ENCODE results near the gene CSNK1D.

Gene CSNK1D

DNA sequence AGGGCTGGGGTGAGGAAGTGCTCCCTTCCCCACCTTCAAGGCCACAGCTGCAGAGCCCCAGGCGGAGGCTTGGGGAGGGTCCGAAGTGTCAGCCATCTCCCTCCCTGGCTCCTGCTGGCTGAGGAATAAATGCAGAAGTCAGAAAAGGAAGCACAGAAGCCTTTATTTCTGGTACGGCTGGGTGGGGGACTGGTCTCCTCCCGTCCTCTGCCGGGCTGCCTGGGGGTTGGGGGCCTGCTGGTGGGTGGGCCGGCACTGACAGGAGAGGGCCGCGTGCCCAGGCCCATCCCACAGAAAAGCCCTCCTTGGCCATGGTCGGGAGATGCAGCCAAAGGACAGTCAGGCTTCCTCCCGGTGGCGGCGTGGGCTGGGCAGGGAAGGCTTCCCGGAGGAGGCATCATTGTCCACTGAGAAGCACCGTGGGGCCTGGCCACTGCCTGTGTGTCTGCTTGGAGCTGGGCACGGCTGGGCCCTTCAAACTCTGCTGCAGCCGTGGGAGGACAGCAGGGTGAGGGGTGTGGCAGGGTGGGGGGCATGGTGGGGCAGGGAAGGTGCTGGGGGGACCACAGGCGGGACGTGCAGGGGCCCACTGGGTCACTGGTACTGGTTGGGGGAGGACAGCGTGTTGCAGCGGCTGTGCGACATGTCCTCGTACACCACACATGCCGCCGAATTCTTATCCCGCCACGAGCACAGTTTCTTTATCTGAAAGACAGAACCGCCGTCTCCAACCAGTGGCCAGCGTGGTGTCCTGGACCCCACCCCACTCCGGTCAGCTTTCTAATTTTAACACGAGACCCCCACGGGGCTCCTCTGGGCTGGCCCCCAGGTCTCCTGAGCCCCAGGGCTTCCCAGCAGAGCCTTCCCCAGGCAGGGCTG, 41.5 kb upstream of the CSNK1D start:
- TF ChIP-seq, protein P1, sequence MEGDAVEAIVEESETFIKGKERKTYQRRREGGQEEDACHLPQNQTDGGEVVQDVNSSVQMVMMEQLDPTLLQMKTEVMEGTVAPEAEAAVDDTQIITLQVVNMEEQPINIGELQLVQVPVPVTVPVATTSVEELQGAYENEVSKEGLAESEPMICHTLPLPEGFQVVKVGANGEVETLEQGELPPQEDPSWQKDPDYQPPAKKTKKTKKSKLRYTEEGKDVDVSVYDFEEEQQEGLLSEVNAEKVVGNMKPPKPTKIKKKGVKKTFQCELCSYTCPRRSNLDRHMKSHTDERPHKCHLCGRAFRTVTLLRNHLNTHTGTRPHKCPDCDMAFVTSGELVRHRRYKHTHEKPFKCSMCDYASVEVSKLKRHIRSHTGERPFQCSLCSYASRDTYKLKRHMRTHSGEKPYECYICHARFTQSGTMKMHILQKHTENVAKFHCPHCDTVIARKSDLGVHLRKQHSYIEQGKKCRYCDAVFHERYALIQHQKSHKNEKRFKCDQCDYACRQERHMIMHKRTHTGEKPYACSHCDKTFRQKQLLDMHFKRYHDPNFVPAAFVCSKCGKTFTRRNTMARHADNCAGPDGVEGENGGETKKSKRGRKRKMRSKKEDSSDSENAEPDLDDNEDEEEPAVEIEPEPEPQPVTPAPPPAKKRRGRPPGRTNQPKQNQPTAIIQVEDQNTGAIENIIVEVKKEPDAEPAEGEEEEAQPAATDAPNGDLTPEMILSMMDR (IDR thresholded peaks at IDR 0.05; ENCODE audit: low read depth, low read length, missing control alignments): no peak
- H3K4me3 ChIP-seq (replicated peaks; ENCODE audit: low read depth, low read length): no peak overlapping the region

DNA sequence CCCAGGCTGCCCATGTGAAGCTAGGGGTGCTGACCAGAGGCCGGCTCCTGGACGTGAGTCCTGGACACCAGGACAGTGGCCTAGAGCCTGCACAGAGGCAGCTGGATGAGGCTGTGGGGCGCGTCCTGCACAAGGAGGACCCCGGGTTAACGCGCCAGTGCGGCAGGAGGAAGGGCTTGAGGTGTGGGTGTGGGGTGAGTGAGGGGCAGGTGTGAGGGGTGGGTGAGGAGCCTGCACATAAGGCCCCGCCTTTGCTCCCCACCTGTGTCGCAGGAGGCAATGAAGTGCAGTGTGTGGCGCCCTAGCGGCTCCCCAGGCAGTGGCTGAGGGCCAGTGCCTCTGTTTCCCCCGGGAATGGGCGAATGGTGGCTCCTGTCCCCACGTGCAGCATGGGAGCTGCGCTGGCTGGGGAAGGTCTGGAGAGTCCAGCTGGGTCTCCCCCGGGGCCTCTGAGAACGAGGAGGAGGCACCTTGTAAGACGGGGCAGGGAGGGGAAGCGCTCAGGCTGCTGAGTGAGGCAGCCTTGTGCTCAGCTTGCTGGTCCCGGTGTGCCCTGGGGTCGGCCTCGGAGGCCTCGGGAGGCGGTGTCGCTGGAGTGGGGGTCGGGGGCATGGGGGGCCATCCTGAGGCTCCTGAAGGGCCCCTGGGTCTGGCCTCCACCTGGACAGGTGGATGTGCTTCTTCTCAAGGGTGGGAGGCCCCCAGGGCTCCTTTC, 40.7 kb upstream of the CSNK1D start:
- no peak for DNase-seq (ENCODE audit: extremely low read depth, low read depth)
- TF ChIP-seq, protein P1 (IDR thresholded peaks at IDR 0.05; ENCODE audit: low read depth, low read length, missing control alignments): no peak
- H3K4me3 ChIP-seq (replicated peaks; ENCODE audit: low read depth, low read length): no peak overlapping the region

More for the DNA sequence above, 41.5 kb upstream of the CSNK1D start:
- DNase-seq (ENCODE audit: extremely low read depth, low read depth): no peak

DNA sequence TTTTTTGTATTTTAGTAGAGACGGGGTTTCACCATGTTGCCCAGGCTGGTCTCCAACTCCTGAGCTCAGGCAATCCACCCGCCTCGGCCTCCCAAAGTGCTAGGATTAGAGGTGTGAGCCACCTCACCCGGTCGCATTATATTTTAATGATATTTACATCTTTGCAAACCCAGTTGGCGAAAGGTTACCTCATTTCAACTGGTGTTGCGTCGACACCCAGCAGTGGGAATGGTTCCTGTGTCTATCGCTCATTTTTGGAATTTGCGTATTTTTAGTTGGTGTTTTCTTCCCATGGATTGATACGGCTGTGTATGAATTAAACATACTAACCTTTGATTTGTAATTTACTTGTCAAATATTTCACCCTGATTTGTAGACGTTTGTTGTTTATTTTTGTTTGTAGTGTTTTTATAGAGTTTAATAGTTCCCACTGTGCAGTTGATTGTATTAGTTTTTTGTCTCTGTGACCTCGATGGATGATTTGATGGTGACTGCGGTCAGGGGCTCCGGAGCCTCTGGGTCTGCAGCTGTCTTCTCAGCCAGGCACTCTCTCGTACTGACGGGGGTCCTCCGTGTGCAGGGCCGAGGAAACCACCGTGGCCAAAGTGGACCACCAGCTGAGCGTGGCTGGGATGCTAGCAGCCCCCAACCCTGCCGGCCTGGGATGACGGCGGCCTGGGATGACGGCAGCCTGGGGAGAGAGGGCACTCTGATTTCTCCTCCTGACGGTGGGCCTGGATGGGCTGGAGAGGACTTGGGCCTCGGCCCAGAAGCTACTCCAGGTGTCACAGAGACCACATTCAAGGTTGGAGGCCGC, 39.9 kb upstream of the CSNK1D start:
- DNase-seq (ENCODE audit: extremely low read depth, low read depth): no peak

DNA sequence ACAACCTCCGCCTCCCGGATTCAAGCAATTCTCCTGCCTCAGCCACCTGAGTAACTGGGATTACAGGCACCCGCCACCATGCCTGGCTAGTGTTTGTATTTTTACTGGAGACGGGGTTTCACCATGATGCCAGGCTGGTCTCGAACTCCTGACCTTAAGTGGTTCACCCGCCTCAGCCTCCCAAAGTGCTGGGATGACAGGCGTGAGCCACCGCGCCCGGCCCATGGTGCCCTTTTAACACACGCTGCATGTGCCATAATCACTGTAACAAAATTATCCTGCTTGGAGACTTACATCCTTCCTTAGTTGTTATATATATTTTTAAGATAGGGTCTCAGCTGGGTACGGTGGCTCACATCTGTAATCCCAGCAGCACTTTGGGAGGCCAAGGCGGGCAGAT, 38.5 kb upstream of the CSNK1D start:
- no peak overlapping the region for H3K4me3 ChIP-seq (replicated peaks; ENCODE audit: low read depth, low read length)
- TF ChIP-seq, protein P1 (IDR thresholded peaks at IDR 0.05; ENCODE audit: low read depth, low read length, missing control alignments): no peak
- DNase-seq (ENCODE audit: extremely low read depth, low read depth): no peak

More for the DNA sequence above, 39.9 kb upstream of the CSNK1D start:
- TF ChIP-seq, protein P1 (IDR thresholded peaks at IDR 0.05; ENCODE audit: low read depth, low read length, missing control alignments): no peak
- H3K4me3 ChIP-seq (replicated peaks; ENCODE audit: low read depth, low read length): no peak overlapping the region

DNA sequence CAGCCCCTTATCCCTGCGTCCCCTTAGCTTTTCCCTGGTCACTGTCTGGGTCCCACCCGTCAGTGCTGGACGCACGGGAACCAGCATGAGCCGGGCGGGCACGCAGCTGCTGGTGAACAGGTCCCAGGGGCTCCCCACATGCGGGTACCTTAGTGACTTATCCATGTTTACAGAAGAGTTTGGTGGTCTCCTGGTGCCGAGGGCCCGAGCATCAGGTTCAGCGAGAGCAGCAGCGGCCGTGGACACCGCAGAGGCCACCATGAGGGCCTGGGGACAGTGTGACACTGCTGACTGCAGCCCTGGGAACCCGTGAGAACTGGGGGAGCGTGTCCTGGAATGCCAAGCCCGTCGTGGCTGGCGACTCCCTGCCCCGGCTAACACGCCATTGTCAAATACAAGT, 37.4 kb upstream of the CSNK1D start:
- TF ChIP-seq, protein P1 (IDR thresholded peaks at IDR 0.05; ENCODE audit: low read depth, low read length, missing control alignments): no peak
- DNase-seq (ENCODE audit: extremely low read depth, low read depth): no peak
- H3K4me3 ChIP-seq (replicated peaks; ENCODE audit: low read depth, low read length): no peak overlapping the region
